ENCODE data around the gene DNAJC30. TPM values are rescaled to one million over a fixed set of nuclear protein-coding genes. Genes with fewer than 3 reads are reported as not detected.
A peak's percentile ranks its signal among the peaks of the same experiment; 100 is the strongest.

Gene DNAJC30
- total and polyA plus RNA-seq, 2 of the 8 experiments (the other 6 are each of a cell fraction or from before 2014, with no cell fraction given) = 6.1 to 6.3 TPM

- no peaks in the 10 kb centered on the region for H3K79me2 ChIP-seq (ENCODE audit: control insufficient read depth in 1 of 2, insufficient read depth in 2 of 2, low read length in 2 of 2)
- no peak overlapping the region for H3K4me3 ChIP-seq (ENCODE audit: extremely low read depth in 1 of 4, insufficient read depth in 2 of 4, low read depth in 3 of 4, low read length in 4 of 4)
- no peak overlapping the region for H4K8ac ChIP-seq (ENCODE audit: extremely low read depth, insufficient read depth, low read length)
- 0 out of 2 replicates have a peak overlapping the region, but pooled peaks have one; percentile 40 for H2BK15ac ChIP-seq (ENCODE audit: low read length)
- H3K9me3 ChIP-seq (ENCODE audit: insufficient read depth in 2 of 2, low read depth in 1 of 2, low read length in 1 of 2) = no peaks in the 10 kb centered on the region
- DNase-seq (ENCODE audit: low read depth in 1 of 2, low spot score in 2 of 2) (no peak), FAIRE-seq (no peak)
- H3K79me1 ChIP-seq (ENCODE audit: low read depth, low read length) = no peaks in the 10 kb centered on the region
- ChIA-PET CTCF (ENCODE audit: partially characterized antibody) (no interaction called here), POLR2A (ENCODE audit: partially characterized antibody) (no interaction called here)
- no peak overlapping the region for H3K23ac ChIP-seq (ENCODE audit: insufficient read length)
- no peak overlapping the region for H4K91ac ChIP-seq (replicated peaks; ENCODE audit: insufficient read length, low read length)
- no peak overlapping the region for H2BK20ac ChIP-seq (ENCODE audit: low read length)
- no peaks in the 10 kb centered on the region for H3K36me3 ChIP-seq (ENCODE audit: control insufficient read depth in 2 of 4, insufficient read depth in 4 of 4, low read length in 3 of 4)
- H2AK5ac ChIP-seq (ENCODE audit: low read depth, low read length) = no peak overlapping the region
- no peaks in the 10 kb centered on the region for H3K27me3 ChIP-seq (replicated peaks in 1 of 4; ENCODE audit: control insufficient read depth in 3 of 4, extremely low read depth in 1 of 4, insufficient read depth in 3 of 4, low read length in 3 of 4)
- H2BK12ac ChIP-seq (ENCODE audit: low read depth, low read length) = no peak overlapping the region
- no peak overlapping the region for H2BK5ac ChIP-seq (ENCODE audit: low read depth, low read length)
- no peak overlapping the region for H3K4me2 ChIP-seq (ENCODE audit: insufficient read depth in 1 of 2, low read depth in 2 of 2, low read length in 2 of 2)
- H3K14ac ChIP-seq (ENCODE audit: insufficient read length) = no peak overlapping the region
- no peak overlapping the region for H3K56ac ChIP-seq (replicated peaks; ENCODE audit: insufficient read length, low read depth, low read length)
- H3K27ac ChIP-seq (ENCODE audit: low read depth, low read length) = no peak overlapping the region
- H3K23me2 ChIP-seq (ENCODE audit: low read depth, low read length) = peaks cover 5% of the 10 kb centered on the region; the same call in 1 of the 2 replicates
- WGBS, 2 experiments (ENCODE audit: extremely low coverage in 1 of 2, insufficient coverage in 1 of 2, insufficient read length in 1 of 2, insufficient replicate concordance in 2 of 2, low coverage in 1 of 2, low lambda C conversion rate in 2 of 2, missing lambda C conversion rate in 1 of 2) = 90% methylated on average over 8 of the region's 8 CpGs; no CpG with 5 or more reads in 1 of the 2 experiments
- H3K9ac ChIP-seq (replicated peaks in 1 of 4; ENCODE audit: extremely low read depth in 1 of 4, low read depth in 3 of 4, low read length in 3 of 4) = no peak overlapping the region
- H4K20me1 ChIP-seq (replicated peaks in 1 of 2; ENCODE audit: control insufficient read depth in 1 of 2, insufficient read depth in 2 of 2, low read length in 2 of 2) = no peaks in the 10 kb centered on the region
- H4K5ac ChIP-seq (ENCODE audit: insufficient read length, low read depth, low read length) = no peak overlapping the region
- H2AFZ ChIP-seq (ENCODE audit: low read length) = no peak overlapping the region
- no peak overlapping the region for H3K18ac ChIP-seq (ENCODE audit: extremely low read depth, low read length)
- H2BK120ac ChIP-seq (replicated peaks; ENCODE audit: low read depth, low read length) = no peak overlapping the region
- no peak overlapping the region for H3K4ac ChIP-seq (replicated peaks; ENCODE audit: insufficient read length, low read depth, low read length)
- H3K4me1 ChIP-seq (replicated peaks in 1 of 4; ENCODE audit: control insufficient read depth in 3 of 4, insufficient read depth in 4 of 4, low read length in 3 of 4) = peaks cover 0 to 6% (median under 1%) of the 10 kb centered on the region in 4 experiments; a peak in 3 of 7 replicates
- TF ChIP-seq CHD1 (IDR thresholded peaks at IDR 0.05; ENCODE audit: low read depth, low read length) (no peak), ASH2L (IDR thresholded peaks at IDR 0.05; ENCODE audit: low read length) (no peak), PHF8 (conservative IDR thresholded peaks at IDR 0.05; ENCODE audit: low read depth, low read length) (no peak), CTBP2 (IDR thresholded peaks at IDR 0.05; ENCODE audit: borderline replicate concordance, insufficient read depth, insufficient read length, low read length) (no peak), NANOG (IDR thresholded peaks at IDR 0.05; ENCODE audit: insufficient read depth, low read depth, low read length, poor library complexity, severe bottlenecking) (no peak), CREB1 (IDR thresholded peaks at IDR 0.05) (no peak), TAF7 (optimal IDR thresholded peaks at IDR 0.05; ENCODE audit: borderline replicate concordance, low read depth, low read length) (no peak), GABPA (IDR thresholded peaks at IDR 0.05; ENCODE audit: borderline replicate concordance, insufficient read depth, low read length) (no peak), JUND (IDR thresholded peaks at IDR 0.05; ENCODE audit: low read length) (no peak), EP300 (IDR thresholded peaks at IDR 0.05; ENCODE audit: borderline replicate concordance in 1 of 2, low read depth in 2 of 2, low read length in 2 of 2) (no peak)
- TF ChIP-seq, protein P1, sequence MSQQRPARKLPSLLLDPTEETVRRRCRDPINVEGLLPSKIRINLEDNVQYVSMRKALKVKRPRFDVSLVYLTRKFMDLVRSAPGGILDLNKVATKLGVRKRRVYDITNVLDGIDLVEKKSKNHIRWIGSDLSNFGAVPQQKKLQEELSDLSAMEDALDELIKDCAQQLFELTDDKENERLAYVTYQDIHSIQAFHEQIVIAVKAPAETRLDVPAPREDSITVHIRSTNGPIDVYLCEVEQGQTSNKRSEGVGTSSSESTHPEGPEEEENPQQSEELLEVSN (IDR thresholded peaks at IDR 0.05) = no peak
- TF ChIP-seq, protein P2, sequence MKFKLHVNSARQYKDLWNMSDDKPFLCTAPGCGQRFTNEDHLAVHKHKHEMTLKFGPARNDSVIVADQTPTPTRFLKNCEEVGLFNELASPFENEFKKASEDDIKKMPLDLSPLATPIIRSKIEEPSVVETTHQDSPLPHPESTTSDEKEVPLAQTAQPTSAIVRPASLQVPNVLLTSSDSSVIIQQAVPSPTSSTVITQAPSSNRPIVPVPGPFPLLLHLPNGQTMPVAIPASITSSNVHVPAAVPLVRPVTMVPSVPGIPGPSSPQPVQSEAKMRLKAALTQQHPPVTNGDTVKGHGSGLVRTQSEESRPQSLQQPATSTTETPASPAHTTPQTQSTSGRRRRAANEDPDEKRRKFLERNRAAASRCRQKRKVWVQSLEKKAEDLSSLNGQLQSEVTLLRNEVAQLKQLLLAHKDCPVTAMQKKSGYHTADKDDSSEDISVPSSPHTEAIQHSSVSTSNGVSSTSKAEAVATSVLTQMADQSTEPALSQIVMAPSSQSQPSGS (IDR thresholded peaks at IDR 0.05; ENCODE audit: low read length) = no peak
Measured at GRCh38 chr7:73633844-73634243, 49.4 kb downstream of the DNAJC30 start.
